Esophagus (tissue), 2 donors: ENCODE results near the gene LPAR2. TPM values are rescaled to one million over a fixed set of nuclear protein-coding genes. Genes with fewer than 3 reads are reported as not detected.

Experiments used
- H3K27ac ChIP-seq, 2 donors: one replicate each; pipeline ENCODE4 v1.5.1; 2013; ENCODE audit warnings: low read depth in 2 of 2, mild to moderate bottlenecking in 2 of 2, inconsistent platforms in 1 of 2, low read length in 1 of 2, moderate library complexity in 1 of 2
- H3K27me3 ChIP-seq, 2 donors: one replicate each; pipeline ENCODE4 v1.6.1; 2013; ENCODE audit warnings: low read length in 2 of 2, control low read depth in 1 of 2, mild to moderate bottlenecking in 1 of 2; ENCODE audit not compliant: insufficient read depth in 2 of 2, control insufficient read depth in 1 of 2
- H3K36me3 ChIP-seq, 2 donors: one replicate each; pipeline ENCODE4 v1.6.1; 2013; ENCODE audit warnings: low read length in 1 of 2; ENCODE audit not compliant: control insufficient read depth in 2 of 2, insufficient read depth in 2 of 2
- H3K4me1 ChIP-seq, 2 donors: one replicate each; pipeline ENCODE4 v1.6.1; 2013; ENCODE audit warnings: low read length in 1 of 2; ENCODE audit not compliant: control insufficient read depth in 2 of 2, insufficient read depth in 2 of 2
- H3K4me3 ChIP-seq, 2 donors: one replicate each; pipeline ENCODE4 v1.5.1; 2013; ENCODE audit warnings: low read length in 2 of 2, mild to moderate bottlenecking in 2 of 2, low read depth in 1 of 2, moderate library complexity in 1 of 2
- H3K9me3 ChIP-seq, 2 donors: one replicate each; pipeline ENCODE4 v1.6.1; 2013; ENCODE audit warnings: mild to moderate bottlenecking in 2 of 2, low read depth in 1 of 2, low read length in 1 of 2, moderate library complexity in 1 of 2; ENCODE audit not compliant: control insufficient read depth in 2 of 2, insufficient read depth in 1 of 2
- WGBS, 2 donors: extraction: QIAGEN DNeasy Blood & Tissue Kit; methylation state at CpG; one replicate each; pipeline ENCODE4 v1.1.7; 2013; 5-methylcytosine and 5-hydroxymethylcytosine counted together
- polyA plus RNA-seq, 2 donors: library from polyadenylated mRNA; stranded (reverse); fragments of 200-250 nt; gene quantifications; one replicate each; pipeline ENCODE4 v1.2.3, GENCODE V29; 2013
- donor health status: healthy with polysubstance abuse.
- donor health status: Bipolar disorder and iron deficiency.

LPAR2 gene
- polyA plus RNA-seq, 2 donors: 8.3 to 10.3 TPM

DNA sequence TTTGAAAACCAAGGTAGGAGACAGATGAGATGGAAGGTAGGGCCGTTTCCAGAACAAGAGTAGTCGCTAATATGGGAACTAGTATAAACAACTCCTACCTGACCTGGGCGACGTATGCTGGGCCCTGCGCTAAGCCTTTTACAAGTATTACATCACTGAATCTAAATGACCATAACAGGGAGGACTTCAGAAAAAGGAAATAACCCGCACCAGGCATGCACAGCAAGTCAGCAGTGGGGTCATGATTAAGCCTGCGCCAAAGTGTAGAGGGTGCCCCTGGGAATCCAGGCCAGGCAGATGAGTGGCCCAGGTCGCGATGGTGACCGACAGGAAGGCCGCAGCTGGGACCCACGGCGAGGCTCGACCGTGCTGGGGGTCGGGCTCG, 34.8 kb upstream of the LPAR2 start:
- H3K27me3 ChIP-seq: no peaks in the 10 kb centered on the region
- H3K9me3 ChIP-seq: no peaks in the 10 kb centered on the region
- H3K36me3 ChIP-seq: peaks cover 0 to 11% of the 10 kb centered on the region in 2 donors
- peaks cover 4 to 17% of the 10 kb centered on the region in 2 donors for H3K4me1 ChIP-seq
- 4 to 6% methylated on average over 17 of the region's 17 CpGs for WGBS, 2 donors
- peak overlapping the region; percentile 91 to 98 for H3K27ac ChIP-seq
- H3K4me3 ChIP-seq: peak overlapping the region; percentile 83 to 85

DNA sequence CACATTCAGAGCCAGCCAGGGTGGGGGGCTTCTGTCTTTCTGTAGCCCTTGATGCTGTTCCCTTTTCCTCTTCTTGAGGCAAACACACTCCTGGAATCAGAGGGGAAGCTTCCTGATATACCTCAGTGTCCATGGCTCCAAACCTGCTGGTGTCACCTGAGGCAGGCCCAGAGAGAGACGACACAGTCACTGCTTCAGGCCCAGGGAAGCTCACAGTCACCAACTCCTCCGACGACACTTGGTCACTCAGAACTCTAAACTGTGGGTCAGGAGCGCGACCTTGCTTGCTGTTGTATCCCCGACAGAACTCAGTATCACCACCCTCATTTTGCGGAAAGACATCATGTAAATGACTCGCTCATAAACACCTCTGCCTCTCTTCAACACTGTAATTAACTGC, 34.3 kb upstream of the LPAR2 start:
- peak overlapping the region in 1 of 2 donors; percentile 68 for H3K27ac ChIP-seq
- H3K27me3 ChIP-seq: no peaks in the 10 kb centered on the region
- H3K4me3 ChIP-seq: peak overlapping the region; percentile 83 to 85
- peaks cover 0 to 13% of the 10 kb centered on the region in 2 donors for H3K36me3 ChIP-seq
- H3K9me3 ChIP-seq: no peaks in the 10 kb centered on the region
- H3K4me1 ChIP-seq: peaks cover 4 to 17% of the 10 kb centered on the region in 2 donors
- 81% methylated on average over 8 of the region's 8 CpGs for WGBS, 2 donors

- WGBS, 2 donors: 70 to 74% methylated on average over 18 of the region's 18 CpGs
- H3K4me3 ChIP-seq: peak overlapping the region in 1 of 2 donors; percentile 85
- peaks cover 0 to 19% of the 10 kb centered on the region in 2 donors for H3K36me3 ChIP-seq
- H3K4me1 ChIP-seq: peaks cover 4 to 17% of the 10 kb centered on the region in 2 donors
- H3K27ac ChIP-seq: no peak overlapping the region
- H3K9me3 ChIP-seq: no peaks in the 10 kb centered on the region
- no peaks in the 10 kb centered on the region for H3K27me3 ChIP-seq
These were observed 33.7 kb upstream of the LPAR2 start for GRCh38 chr19:19661675-19662251.

DNA sequence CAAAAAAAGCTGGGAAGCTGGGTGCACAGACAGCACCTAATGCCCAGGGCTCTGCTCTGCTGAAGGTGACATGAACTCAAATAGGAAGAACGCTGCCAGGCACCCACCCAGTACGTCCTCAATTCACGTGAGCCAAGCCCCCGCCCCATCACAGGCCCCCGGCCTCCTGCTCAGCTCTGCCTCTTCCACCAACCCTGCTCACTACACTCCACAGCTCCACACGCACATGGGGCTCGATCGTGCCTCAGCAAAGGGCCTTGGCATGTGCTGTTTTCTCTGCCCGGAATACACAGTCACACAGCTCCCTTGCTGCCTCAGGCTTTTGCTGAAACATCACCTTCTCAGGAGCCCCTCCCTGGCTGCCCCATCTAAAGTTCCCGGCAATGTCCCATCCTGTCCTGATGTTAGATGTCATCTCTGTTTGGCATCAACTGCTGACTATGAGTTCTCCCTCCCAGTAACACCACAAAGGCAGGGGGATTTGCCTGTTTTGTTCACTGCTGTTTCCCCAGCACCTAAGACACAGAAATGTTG, 33.2 kb upstream of the LPAR2 start:
- H3K36me3 ChIP-seq: peaks cover 0 to 24% of the 10 kb centered on the region in 2 donors
- H3K9me3 ChIP-seq: no peaks in the 10 kb centered on the region
- WGBS, 2 donors: 84% methylated on average over 10 of the region's 10 CpGs
- no peaks in the 10 kb centered on the region for H3K27me3 ChIP-seq
- no peak overlapping the region for H3K4me3 ChIP-seq
- H3K4me1 ChIP-seq: peaks cover 4 to 17% of the 10 kb centered on the region in 2 donors
- H3K27ac ChIP-seq: no peak overlapping the region

DNA sequence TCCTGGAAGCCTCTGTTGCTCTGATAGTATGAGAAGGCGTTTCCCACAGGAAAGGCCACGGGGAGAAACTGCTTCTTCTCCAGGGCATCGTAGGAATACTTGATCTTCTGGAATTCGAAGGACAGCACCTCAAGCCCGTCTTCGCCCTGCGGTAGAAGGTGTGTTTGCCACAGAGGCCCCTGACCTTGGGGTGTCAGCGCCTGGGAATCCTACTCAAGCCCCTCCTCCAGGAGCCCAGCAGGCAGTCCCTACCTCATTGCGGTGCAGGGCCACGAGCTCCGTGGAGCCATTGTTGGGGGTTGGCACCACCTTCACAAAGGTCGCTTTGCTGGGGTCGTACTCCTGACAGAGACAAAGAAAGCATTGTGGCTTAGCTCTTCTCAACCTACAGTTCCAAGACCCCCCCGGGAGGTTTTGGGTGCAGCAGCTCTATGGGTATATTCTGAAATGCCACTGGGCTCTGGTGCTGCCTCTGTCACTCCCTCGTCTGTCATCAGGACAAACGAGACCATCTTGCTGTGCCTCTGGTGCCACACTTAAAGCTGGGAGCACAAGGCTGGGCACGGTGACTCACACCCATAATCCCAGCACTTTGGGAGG, 31.7 kb upstream of the LPAR2 start:
- H3K36me3 ChIP-seq: peaks cover 11 to 38% of the 10 kb centered on the region in 2 donors
- H3K27ac ChIP-seq: peak overlapping the region in 1 of 2 donors; percentile 24
- WGBS, 2 donors: 81 to 82% methylated on average over 17 of the region's 17 CpGs
- H3K4me1 ChIP-seq: peaks cover 4 to 17% of the 10 kb centered on the region in 2 donors
- no peaks in the 10 kb centered on the region for H3K27me3 ChIP-seq
- no peak overlapping the region for H3K4me3 ChIP-seq
- H3K9me3 ChIP-seq: no peaks in the 10 kb centered on the region

GRCh38 chr19:19657397-19657783, 29.4 kb upstream of the LPAR2 start:
- no peaks in the 10 kb centered on the region for H3K27me3 ChIP-seq
- peaks cover 23 to 60% of the 10 kb centered on the region in 2 donors for H3K36me3 ChIP-seq
- H3K27ac ChIP-seq: no peak overlapping the region
- peaks cover 3 to 16% of the 10 kb centered on the region in 2 donors for H3K4me1 ChIP-seq
- H3K9me3 ChIP-seq: no peaks in the 10 kb centered on the region
- WGBS, 2 donors: 71 to 72% methylated on average over 10 of the region's 10 CpGs
- no peak overlapping the region for H3K4me3 ChIP-seq

- no peak overlapping the region for H3K27ac ChIP-seq
- peaks cover 28 to 66% of the 10 kb centered on the region in 2 donors for H3K36me3 ChIP-seq
- peaks cover 0 to 13% of the 10 kb centered on the region in 2 donors for H3K4me1 ChIP-seq
- H3K9me3 ChIP-seq: no peaks in the 10 kb centered on the region
- no peak overlapping the region for H3K4me3 ChIP-seq
- H3K27me3 ChIP-seq: no peaks in the 10 kb centered on the region
- 94 to 95% methylated on average over 33 of the region's 33 CpGs for WGBS, 2 donors
These were observed 28.7 kb upstream of the LPAR2 start for GRCh38 chr19:19656451-19657396.

DNA sequence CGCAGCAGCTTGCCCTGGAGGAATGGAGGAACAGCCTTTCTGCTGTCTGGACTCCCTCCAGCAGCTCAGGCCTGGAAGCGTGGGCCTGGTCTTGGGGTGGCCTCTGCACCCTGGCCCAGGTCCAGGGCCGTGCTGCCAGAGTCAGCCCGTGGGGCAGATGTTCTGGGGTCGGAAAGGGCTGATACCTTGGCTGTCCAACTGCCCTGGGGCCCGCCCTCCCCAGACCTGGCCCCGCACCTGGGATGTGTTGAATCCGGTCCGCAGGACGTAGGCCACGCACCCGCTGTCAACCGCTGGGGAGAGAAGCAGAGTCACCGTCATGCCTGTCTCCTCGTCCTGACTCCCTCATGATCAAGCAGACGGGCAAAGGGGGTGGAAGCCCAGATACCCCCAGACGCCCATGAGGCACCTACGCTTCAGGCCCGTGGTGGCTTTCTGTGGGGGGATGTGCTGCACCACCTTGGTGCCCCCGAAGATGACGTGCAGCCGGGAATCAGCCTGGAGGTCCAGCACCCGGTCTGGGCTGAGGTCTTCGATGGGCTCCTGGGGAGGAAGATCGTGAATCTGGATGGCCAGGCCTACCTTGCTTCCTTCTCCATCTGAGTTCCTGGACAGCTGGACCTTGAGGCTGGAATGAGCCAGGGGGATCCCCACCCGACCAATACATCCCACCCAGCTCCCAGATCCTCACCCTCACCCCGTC, 27.8 kb upstream of the LPAR2 start:
- Histone ChIP-seq H3K9me3 (no peaks in the 10 kb centered on the region), H3K27me3 (no peaks in the 10 kb centered on the region), H3K4me3 (no peak overlapping the region), H3K36me3 (peaks cover 33 to 72% of the 10 kb centered on the region in 2 donors), H3K27ac (no peak overlapping the region), H3K4me1 (peaks cover 0 to 11% of the 10 kb centered on the region in 2 donors)
- WGBS, 2 donors: 92 to 93% methylated on average over 27 of the region's 27 CpGs

DNA sequence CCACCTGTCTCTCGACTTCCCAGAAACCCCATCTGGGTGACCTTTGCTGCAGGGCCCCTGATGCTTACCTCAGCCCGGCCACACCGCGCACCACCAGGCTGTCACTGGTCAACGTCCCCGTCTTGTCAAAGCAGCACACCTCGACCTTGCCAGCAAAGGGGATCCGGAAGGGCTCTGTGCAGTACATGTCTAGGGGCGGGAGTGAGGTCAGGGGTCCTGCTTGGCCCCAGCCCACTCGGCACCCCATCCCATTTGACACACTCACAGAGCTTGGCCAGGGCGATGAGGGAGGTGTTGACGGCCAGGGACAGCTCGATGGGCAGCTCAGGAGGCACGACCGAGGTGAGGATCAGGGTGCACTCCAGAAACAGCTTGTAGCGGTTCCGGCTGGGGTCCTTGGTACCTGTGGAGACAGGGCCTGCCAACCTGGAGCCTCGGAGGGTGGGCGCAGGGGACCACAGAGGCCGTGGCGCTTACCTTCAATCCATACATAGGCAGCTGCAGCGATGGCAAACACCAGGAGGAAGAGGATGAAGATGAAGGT, 27.1 kb upstream of the LPAR2 start:
- H3K4me1 ChIP-seq: peaks cover 0 to 9% of the 10 kb centered on the region in 2 donors
- H3K9me3 ChIP-seq: no peaks in the 10 kb centered on the region
- no peak overlapping the region for H3K27ac ChIP-seq
- WGBS, 2 donors: 94 to 95% methylated on average over 22 of the region's 22 CpGs
- H3K36me3 ChIP-seq: peaks cover 38 to 78% of the 10 kb centered on the region in 2 donors
- H3K27me3 ChIP-seq: no peaks in the 10 kb centered on the region
- H3K4me3 ChIP-seq: no peak overlapping the region
